Body of pancreas (tissue), 4 donors: ENCODE measurements around the gene AFG3L2.

Source experiments
- CTCF ChIP-seq, 7 experiments: fragments of 450-650 bp in 4 of 7; fragments of 200-600 bp in 3 of 7; sonication (generic) in 3 of 7; IDR thresholded peaks; one replicate each; pipeline ENCODE4 v1.5.1; 2016 to 2019; ENCODE audit warnings: antibody characterized with exemption in 7 of 7
- POLR2A ChIP-seq, 3 donors: fragments of 450-650 bp; IDR thresholded peaks; one replicate each; pipeline ENCODE4 v1.6.1; 2016; ENCODE audit warnings: antibody characterized with exemption in 3 of 3, mild to moderate bottlenecking in 2 of 3

GRCh38 chr18:12291161-12291560 is 85.9 kb downstream of the AFG3L2 start:
- TF ChIP-seq CTCF (IDR thresholded peaks at IDR 0.05) (no peak), POLR2A (IDR thresholded peaks at IDR 0.05) (no peak)
